GM18861 (cell line): Measurements from ENCODE around the gene SMIM45.

Experiments
- ATAC-seq: cut with Tn5 transposase; IDR thresholded peaks from one replicate; pipeline ENCODE4 v1.9.1; 2021; ENCODE audit not compliant: unreplicated experiment

Gene SMIM45

DNA sequence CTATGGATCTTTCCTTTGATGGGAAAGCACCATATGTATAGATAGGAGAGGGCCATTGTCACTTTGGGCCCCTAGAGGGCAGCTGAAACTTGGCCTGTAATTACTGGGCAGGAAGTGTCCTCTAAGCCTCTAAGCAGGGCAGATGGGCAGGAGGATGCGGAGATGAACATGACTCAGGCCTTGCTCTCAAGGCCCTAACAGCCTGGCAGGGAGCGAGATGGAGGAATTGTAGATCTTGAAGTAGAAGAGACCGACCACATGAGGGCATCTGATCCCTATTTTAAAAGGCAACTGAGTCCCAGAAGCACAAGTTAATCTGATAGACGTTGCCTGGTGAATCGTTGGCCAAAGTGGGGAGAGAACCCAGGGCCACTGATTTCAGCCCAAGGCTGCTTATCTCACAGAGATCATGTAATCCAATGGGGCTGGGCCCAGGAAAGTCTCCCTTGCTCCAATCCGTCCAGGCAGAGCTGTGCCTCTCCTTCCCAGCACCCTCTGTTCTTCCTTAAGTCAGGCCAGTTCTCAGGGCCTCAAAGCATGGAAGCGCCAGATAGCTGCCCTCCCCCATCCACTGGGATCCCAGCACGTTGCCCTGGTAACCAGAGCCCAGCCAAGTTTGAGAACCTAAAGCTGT lies 14.8 kb downstream of the SMIM45 start:
- ATAC-seq, result no peak

DNA sequence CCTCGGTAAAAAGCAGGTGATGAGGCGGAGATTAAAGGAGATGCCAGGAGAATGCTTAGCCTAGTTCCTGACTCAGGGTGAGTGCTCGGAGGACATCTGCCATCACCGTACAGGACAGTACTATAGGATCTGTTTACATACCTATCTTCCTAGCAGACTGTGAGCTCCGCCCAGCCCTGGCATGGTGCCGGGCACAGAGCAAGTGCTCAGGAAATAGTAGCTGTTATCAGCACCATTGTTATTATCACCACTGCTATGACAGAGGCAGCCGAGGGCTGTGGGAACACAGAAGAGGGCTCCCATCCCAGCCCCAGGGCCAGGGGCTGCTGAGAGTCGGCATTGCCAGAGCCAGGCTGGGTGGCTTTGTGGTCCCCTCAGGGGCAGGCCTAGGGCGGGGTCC lies 16.7 kb downstream of the SMIM45 start:
- ATAC-seq, result no peak

DNA sequence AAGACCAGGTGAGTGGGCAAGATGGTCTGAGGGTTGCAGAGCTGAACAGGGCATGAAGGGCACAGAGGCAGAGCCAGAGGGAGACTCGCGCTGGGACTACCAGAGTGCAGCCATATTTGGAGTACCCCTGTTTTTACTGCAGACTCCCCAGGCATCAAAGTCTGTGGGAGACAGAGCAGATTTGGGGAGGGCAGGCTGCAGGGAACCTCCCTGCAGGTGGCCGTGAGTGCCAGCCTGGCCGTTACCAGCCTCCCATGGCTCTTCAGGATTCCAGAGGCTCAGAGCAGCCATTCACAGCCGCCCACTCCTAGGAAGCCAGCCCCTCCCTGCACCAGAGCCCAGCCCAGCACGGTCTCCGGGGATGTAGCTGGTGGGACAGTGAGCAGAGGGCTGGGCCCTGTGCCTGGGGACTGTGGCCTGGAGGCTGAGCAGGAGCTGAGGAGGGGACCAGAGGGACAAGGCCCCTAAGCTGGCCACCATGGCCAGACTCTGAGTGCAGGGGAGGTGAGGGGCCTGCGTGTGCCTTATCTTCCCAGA lies 17.2 kb downstream of the SMIM45 start, which contains the start of gene SEPTIN3:
Gene SEPTIN3 (plus strand): TSS at position 334 of the 537 bp plus-strand sequence. CDS start 2,050 bp downstream, outside the sequence.
- ATAC-seq, result no peak

DNA sequence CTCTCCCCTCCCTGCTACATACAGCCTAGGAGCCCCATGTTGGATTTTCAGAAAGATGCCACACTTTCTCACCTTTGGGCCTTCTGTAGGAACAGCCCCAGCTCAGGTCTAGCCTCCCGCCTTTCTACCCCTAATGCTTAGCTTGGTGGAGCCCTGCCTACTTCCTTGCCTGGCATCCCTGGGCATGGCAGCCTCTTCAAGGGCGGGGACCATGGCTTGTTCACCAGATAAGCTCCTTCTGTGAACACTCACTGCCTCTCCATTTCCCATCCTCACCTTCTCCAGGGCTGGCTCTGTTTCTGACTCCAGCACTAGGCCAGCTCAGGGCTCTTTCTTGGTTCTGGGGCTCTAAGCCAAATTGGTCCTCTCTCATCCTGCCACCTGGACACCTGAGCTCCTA lies 18.7 kb downstream of the SMIM45 start:
- ATAC-seq, result no peak

- no peak for ATAC-seq
These were observed 19.5 kb downstream of the SMIM45 start for GRCh38 chr22:41971431-41971830.

DNA sequence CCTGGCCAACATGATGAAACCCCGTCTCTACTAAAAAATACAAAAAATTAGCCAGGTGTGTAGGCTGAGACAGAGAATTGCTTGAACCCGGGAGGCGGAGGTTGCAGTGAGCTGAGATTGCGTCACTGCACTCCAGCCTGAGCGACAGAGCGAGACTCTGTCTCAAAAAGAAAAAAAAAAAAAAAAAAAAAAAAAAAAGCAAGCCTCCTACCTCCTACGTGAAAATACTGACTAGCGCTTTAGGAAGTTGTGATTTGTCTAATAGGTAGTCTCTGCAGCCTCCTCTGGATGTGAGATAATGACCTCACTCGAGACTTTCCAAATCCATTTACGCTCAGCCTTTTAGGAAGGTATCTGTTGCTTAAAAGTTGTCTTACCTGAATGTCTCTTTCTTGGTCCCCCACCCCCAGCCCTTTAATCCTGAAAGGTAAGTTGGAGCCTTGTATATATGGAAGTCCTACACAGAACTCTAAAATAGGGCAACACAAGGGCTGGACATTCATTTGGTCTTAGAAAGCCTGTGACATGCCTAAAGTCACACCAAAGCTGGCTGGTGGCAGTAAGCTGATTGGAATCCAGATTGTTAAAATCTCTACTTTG lies 22.8 kb downstream of the SMIM45 start:
- ATAC-seq, result no peak

DNA sequence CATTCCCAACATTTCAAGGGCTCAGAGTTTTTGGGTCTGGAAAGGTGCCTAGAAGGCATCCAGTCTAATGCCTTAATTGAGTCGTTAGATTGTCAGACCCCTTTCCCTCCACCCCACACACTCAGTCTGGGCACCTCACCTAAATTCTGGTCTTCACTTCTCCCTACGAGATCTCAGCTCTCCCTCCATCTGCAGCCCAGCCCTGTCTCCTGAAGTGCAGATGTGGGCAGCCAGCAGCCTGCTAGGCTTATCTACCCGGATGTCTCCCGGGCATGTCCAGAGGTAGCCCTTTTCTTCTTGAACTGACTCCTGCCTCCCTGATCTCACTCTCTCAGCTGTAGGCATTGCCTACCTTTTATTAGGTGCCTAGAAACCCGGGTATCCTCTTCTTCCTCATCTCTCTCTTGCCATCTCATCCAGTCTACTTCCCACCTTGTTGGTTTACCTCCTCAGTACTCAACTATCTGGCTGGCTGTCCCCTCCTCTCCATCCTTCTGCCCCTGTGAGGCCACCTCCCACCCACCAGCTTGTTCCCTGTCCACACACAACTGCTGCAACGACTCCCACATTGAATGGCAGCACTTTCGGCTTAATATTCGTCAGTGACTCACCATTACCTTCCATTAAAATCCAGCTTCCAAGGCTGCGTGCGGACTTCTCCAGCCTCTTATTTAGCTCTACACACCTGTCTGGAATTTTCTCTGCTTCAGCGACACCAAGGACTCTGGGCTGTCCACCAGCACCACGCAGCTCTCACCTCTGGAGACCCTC lies 23.5 kb downstream of the SMIM45 start:
- no peak for ATAC-seq

GRCh38 chr22:41976070-41976901 lies 24.3 kb downstream of the SMIM45 start:
- ATAC-seq, result no peak

DNA sequence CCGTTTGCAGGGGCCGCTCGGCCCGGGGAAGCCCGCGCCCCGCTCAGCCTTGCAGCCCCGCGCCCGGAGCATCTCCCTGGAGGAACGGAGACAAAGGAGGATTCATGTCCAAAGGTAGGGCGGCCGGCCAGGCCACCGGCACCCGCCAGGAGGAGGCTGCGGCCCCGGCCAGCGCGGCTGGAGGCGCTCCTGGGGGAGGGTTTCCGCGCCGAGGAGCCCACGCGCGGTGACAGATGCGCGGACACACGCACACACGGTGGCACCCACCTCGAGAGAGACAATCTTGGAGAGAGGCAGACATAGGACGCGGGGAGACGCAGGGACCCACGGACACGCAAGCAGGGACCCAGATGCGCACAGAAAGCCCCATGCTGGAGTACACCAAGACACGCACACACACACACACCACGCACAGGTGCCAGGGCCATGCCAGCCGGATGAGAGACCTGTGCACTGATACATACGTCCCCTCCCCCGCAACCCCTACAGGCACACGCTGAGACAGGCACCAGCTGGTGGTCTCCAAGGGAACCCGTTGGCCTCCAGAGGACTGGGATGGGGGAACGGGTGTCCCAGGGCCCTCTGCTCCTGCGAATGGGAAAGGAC lies 25.1 kb downstream of the SMIM45 start:
- no peak for ATAC-seq

DNA sequence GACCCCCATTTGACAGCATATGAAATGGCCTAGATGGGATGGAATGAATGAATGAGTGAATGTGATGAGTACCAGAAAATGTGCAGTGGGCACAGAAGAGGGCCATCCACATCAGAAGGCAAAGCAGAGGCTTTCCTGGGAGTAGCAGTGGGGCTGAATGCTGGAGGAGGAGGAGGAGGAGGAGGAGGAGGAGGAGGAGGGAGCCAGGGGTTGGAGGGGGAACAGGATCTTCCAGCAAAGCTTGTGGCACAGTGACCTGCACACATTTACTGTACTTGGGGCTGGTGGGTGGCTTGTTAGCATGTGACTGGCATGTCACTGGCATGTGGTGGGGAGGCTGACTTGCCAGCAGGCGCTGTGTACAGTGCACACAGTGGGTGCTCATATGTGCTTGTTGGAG lies 26.8 kb downstream of the SMIM45 start:
- ATAC-seq, result no peak

- no peak for ATAC-seq
These were observed 27.7 kb downstream of the SMIM45 start for GRCh38 chr22:41979423-41980250.

- ATAC-seq, result no peak
These were observed 30.9 kb downstream of the SMIM45 start for GRCh38 chr22:41982865-41983264.

GRCh38 chr22:41983513-41984405 lies 31.8 kb downstream of the SMIM45 start:
- no peak for ATAC-seq

GRCh38 chr22:41987276-41987675 lies 35.3 kb downstream of the SMIM45 start:
- ATAC-seq, result no peak

GRCh38 chr22:41989246-41989645 lies 37.3 kb downstream of the SMIM45 start:
- ATAC-seq, result no peak

- no peak for ATAC-seq
These were observed 39.2 kb downstream of the SMIM45 start for GRCh38 chr22:41991111-41991510.

GRCh38 chr22:41992496-41992895 lies 40.5 kb downstream of the SMIM45 start:
- ATAC-seq, result no peak

GRCh38 chr22:41995211-41995610 lies 43.3 kb downstream of the SMIM45 start:
- no peak for ATAC-seq

GRCh38 chr22:41996826-41997225 lies 44.9 kb downstream of the SMIM45 start:
- no peak for ATAC-seq
